Inferior parietal cortex (tissue), 1 donor: ENCODE results near the gene TIE1.

Experiments
- DNase-seq: peaks from one replicate; pipeline ENCODE4 v3.0.0-alpha.2; 2016; ENCODE audit errors: extremely low spot score

The TIE1 gene

DNA sequence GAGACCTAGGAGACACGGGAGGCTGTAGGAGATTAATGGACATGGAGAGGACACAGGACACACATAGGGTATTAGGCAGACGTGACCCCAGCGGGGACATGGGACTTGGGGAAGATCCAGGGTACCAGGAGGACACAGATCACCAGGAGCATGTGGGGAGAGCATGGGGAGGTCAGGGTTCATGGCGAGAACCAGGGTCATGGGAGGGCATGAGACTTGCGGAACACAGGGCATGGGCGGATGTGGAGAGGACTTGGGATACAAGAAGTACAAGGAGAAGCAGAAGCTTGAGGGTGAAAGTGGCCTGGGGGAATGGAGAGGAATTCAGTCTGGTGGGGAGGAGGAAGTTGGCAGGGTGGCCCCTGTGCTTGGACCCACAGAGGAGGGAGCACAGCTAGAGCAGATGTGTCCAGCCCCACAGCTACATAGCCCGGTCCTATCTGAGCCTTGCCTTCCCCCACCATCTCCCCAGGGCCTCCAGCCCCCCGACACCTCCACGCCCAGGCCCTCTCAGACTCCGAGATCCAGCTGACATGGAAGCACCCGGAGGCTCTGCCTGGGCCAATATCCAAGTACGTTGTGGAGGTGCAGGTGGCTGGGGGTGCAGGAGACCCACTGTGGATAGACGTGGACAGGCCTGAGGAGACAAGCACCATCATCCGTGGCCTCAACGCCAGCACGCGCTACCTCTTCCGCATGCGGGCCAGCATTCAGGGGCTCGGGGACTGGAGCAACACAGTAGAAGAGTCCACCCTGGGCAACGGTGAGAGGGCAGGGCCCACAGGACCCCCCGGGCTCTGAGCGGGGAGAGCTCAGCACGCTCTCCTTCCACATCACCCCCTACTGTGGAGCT lies 12.1 kb downstream of the TIE1 start:
- no peak for DNase-seq

- no peak for DNase-seq
Observed at GRCh38 chr1:43313771-43314170, 13.0 kb downstream of the TIE1 start.

DNA sequence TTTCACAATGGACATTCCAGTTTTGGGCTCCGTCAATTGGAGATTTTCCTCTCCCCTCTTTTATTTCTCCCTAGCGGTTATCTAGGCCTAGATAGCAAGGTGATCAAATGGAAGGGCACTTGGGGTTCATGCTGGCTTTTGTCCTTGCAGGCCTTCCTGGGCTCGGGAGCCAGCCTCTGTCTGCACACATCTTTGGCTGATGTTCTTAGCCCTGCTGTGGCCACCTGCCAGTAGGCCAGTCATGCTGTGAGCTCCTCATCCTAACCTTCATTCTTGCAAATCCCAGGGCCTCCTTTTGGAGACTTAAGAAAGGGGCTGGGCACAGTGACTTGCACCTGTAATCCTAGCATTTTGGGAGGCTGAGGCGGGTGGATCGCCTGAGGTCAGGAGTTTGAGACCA lies 13.5 kb downstream of the TIE1 start:
- DNase-seq: no peak

DNA sequence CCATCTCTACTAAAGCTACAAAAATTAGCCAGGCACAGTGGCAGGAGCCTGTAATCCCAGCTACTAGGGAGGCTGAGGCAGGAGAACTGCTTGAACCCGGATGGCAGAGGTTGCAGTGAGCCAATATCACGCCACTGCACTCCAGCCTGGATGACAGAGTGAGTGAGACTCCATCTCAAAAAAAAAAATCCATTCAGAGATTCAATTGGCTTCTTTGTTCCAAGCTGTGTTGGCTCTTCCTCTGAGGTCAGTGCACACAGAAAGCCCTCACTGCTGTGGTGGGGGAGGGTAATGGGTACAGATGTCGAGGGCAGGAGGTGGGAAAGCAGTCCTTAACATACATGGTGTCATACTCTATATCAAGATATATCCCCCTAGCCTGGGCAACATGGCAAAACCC lies 14.7 kb downstream of the TIE1 start:
- DNase-seq: peak; percentile 64

DNA sequence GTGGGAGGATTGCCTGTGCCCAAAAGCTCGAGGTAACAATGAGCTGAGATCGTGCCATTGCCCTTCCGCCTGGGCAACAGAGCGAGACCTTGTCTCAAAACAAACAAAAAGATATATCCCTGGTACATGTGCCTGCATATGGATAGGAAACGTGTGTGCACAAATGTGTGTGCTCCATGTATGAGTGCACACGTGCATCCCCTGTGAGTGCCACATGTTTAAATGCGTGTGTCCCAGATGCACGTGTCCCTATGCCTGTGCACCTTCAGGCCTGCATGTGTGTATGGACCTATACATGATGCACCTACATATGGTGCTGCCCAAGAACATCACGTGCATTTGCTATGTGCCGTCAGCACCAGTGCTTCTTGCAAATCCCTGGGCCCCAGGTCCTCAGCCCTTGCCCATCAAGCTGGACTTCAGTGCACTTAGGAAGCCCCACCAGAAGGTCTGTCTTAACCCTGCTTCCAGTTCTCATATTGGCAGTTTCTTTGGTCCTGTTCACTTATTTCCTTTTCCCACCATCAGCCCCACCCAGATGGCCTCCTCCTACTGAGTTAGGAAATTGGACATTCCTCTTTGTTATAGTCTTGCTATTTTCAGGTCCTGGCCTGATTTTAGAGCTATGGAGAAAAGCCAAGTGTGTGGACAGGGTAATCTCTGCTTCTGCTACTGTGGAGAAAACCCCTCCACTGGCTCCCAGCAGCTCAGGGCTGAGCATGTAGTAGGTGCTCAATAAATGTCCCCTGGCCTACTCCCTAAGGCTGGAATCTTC lies 15.4 kb downstream of the TIE1 start:
- no peak for DNase-seq

DNA sequence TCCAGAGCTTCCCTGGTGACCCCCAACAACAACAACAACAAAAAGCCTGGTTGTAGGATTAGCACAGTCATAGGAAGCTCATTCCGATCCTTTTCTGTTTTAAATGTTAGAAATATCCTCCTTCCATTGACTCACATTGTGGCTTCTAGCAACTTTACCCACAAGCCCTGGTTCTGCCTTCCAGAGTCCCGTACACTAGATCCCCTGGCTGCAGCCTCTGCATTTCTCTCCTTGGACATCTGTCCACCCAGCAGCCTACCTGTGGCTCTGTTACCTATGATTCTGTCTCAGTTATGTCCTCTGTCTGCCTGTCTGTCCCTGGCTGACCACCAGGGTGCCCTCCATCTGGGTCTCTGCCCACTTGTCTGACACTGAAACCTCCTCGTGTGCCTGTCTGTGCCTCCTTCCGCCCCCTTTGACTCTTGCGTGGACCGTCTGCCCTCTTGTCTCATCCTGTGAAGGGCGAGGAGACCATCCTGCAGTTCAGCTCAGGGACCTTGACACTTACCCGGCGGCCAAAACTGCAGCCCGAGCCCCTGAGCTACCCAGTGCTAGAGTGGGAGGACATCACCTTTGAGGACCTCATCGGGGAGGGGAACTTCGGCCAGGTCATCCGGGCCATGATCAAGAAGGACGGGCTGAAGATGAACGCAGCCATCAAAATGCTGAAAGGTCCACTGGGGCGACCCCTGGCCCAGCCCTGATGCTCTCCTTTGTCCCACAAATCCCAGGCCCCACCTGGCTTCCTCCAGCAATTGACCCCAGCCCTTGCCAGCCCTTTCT lies 16.1 kb downstream of the TIE1 start:
- no peak for DNase-seq

DNA sequence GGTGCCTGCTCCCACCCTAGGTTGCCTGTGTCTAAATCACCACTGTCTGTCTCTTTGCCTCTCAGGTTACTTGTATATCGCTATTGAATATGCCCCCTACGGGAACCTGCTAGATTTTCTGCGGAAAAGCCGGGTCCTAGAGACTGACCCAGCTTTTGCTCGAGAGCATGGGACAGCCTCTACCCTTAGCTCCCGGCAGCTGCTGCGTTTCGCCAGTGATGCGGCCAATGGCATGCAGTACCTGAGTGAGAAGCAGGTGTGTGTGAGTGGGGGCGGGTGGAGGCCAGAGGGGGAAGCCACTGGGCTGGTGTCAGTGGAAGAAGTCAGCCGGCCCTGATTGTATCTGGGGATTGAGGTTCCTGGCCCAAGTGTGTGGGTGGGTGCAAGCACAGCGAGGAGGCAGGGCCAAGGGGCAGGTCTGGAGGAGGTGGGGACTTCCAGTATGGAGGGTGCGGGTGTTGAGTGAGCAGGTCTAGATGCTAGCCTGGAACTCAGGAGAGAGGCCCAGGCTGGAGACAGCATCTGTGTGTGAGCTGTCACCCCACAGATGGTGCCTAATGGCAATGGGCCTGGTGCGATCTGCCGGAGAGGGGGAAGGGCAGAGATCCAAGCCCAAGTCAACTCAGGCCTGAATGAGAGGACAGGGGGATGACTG lies 17.2 kb downstream of the TIE1 start:
- peak; percentile 53 for DNase-seq

GRCh38 chr1:43318831-43319230 lies 18.0 kb downstream of the TIE1 start:
- no peak for DNase-seq

- no peak for DNase-seq
Observed at GRCh38 chr1:43319288-43319687, 18.5 kb downstream of the TIE1 start.

GRCh38 chr1:43319766-43320165 lies 19.0 kb downstream of the TIE1 start:
- DNase-seq: no peak

- DNase-seq: no peak
Observed at GRCh38 chr1:43321331-43321891, 20.6 kb downstream of the TIE1 start.

GRCh38 chr1:43322506-43322905 lies 21.7 kb downstream of the TIE1 start:
- no peak for DNase-seq

GRCh38 chr1:43324810-43325209 lies 24.0 kb downstream of the TIE1 start:
- no peak for DNase-seq

- DNase-seq: no peak
Observed at GRCh38 chr1:43325381-43325780, 24.6 kb downstream of the TIE1 start.

- DNase-seq: no peak
Observed at GRCh38 chr1:43327549-43328292, 26.9 kb downstream of the TIE1 start.

DNA sequence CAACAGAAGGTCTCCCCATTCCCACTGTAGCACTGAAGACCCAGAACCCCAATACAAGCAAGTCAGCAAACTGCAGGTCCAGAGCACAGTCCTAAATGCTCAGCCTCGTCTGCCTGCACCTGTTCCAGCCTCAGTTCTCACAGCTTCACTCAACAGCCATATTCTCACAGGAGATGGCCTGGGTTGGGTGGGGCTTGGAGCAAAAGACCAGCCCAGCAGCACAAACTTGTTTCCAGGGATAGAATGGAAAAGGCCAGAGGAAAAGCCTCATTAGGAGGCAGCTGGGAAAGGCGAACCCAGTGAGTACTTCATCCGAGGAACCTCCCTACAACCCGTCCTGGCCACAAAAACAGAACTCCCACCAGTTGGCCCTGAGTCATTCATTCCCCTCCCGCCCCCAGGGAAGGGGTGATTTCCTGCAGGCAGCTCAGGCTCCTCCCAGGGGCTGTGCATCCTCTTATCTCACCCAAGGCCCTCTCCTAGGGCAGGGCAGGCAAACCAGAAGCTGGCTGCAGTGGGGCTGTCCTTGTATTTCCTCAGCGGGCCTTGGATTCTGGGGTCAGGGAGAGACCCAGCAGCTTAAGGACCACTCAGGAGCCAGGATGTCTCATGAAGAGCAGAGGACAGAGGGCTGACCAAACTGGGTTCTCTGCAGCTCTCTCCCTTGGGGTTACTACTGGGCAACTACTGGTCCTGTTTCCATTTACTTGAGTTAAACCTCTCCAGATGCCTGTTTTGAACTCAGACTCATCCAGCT lies 29.4 kb downstream of the TIE1 start:
- DNase-seq: no peak

- no peak for DNase-seq
Observed at GRCh38 chr1:43331688-43332087, 30.9 kb downstream of the TIE1 start.

- DNase-seq: no peak
Observed at GRCh38 chr1:43334453-43335205, 33.8 kb downstream of the TIE1 start.

DNA sequence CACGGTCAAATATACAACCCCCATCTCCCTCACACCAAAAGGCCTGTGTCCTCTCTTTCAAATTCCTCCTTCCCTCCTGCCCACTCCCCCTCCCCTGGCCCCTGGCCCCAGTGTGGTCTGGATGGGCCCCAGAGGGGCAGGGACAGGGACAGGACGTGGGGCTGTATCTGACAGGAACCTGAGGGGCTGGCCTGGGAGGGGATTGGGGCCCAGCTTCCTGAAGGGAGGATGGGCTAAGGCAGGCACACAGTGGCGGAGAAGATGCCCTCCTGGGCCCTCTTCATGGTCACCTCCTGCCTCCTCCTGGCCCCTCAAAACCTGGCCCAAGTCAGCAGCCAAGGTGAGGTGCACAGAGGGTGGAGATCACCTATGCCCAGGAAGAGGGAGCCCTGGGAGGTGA lies 36.8 kb downstream of the TIE1 start, which contains the start of gene MPL:
Gene MPL (plus strand): TSS at position 231 of the 400 bp plus-strand sequence. CDS start 31 bp downstream, at position 262.
- DNase-seq: no peak
